Measurements from ENCODE around the gene CCDC88C. TPM values are rescaled to one million over a fixed set of nuclear protein-coding genes. Genes with fewer than 3 reads are reported as not detected.

The CCDC88C gene
- total RNA-seq, 1 experiment from 2014 or later, result 29.8 TPM

DNA sequence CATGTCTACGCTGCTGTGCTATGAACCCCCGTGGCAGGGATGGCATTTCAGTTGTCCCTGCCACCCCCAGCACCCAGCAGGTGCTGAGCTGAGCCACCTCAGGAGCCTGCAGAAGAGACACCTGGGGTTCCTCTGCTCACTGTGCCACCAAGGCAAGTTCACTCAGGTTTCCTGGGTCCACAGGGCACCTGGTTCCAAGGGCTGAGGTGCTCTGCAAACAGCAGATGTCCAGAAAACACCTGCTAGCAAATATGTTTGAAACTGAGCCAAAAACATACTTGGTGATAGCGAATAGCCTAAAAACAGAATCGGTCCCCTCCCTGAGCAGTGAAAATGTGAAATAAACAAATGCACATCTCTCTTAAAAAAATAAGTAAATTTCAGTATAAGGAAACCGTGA is 137.5 kb downstream of the CCDC88C start:
- Histone ChIP-seq H3K4me3 (ENCODE audit: low read depth, low read length) (no peak overlapping the region), H3K9me3 (no peaks in the 10 kb centered on the region), H3K36me3 (ENCODE audit: control insufficient read depth, insufficient read depth, low read length) (no peaks in the 10 kb centered on the region; the same call in 1 of the 2 replicates), H3K4me1 (no peaks in the 10 kb centered on the region), H3K27me3 (replicated peaks; ENCODE audit: control insufficient read depth, insufficient read depth, low read length) (no peaks in the 10 kb centered on the region)
- DNase-seq, result no peak
- no TSS peak for BruUV-seq (replicated peaks)
- TF ChIP-seq, protein P1, sequence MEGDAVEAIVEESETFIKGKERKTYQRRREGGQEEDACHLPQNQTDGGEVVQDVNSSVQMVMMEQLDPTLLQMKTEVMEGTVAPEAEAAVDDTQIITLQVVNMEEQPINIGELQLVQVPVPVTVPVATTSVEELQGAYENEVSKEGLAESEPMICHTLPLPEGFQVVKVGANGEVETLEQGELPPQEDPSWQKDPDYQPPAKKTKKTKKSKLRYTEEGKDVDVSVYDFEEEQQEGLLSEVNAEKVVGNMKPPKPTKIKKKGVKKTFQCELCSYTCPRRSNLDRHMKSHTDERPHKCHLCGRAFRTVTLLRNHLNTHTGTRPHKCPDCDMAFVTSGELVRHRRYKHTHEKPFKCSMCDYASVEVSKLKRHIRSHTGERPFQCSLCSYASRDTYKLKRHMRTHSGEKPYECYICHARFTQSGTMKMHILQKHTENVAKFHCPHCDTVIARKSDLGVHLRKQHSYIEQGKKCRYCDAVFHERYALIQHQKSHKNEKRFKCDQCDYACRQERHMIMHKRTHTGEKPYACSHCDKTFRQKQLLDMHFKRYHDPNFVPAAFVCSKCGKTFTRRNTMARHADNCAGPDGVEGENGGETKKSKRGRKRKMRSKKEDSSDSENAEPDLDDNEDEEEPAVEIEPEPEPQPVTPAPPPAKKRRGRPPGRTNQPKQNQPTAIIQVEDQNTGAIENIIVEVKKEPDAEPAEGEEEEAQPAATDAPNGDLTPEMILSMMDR (IDR thresholded peaks at IDR 0.05; ENCODE audit: insufficient read depth in 1 of 2, low read depth in 1 of 2, low read length in 1 of 2, severe bottlenecking in 1 of 2, unreplicated experiment in 1 of 2), result no peak
- POLR2A ChIA-PET, result no interaction called here
- Mint-ChIP-seq H3K27me3 (ENCODE audit: insufficient read depth, unreplicated experiment) (no peaks in the 10 kb centered on the region), H3K4me3 (ENCODE audit: unreplicated experiment) (no peak overlapping the region), H3K27ac (ENCODE audit: unreplicated experiment) (no peak overlapping the region), H3K36me3 (ENCODE audit: insufficient read depth, unreplicated experiment) (peaks cover 12% of the 10 kb centered on the region), H3K9me3 (ENCODE audit: unreplicated experiment) (no peaks in the 10 kb centered on the region), H3K4me1 (ENCODE audit: low read depth, unreplicated experiment) (no peaks in the 10 kb centered on the region)
- CTCF ChIA-PET, result no interaction called here
- intact Hi-C loops (cut with micrococcal nuclease; ENCODE audit: unreplicated experiment), result no loop called here

- H3K4me1 ChIP-seq, result no peaks in the 10 kb centered on the region
- BruUV-seq (replicated peaks), result no TSS peak
- H3K27me3 Mint-ChIP-seq (ENCODE audit: insufficient read depth, unreplicated experiment), result no peaks in the 10 kb centered on the region
- TF ChIP-seq, protein P1 (IDR thresholded peaks at IDR 0.05; ENCODE audit: insufficient read depth in 1 of 2, low read depth in 1 of 2, low read length in 1 of 2, severe bottlenecking in 1 of 2, unreplicated experiment in 1 of 2), result no peak
- POLR2A ChIA-PET, result no interaction called here
- H3K4me1 Mint-ChIP-seq (ENCODE audit: low read depth, unreplicated experiment), result no peaks in the 10 kb centered on the region
- H3K9me3 Mint-ChIP-seq (ENCODE audit: unreplicated experiment), result no peaks in the 10 kb centered on the region
- peaks cover 12% of the 10 kb centered on the region for H3K36me3 Mint-ChIP-seq (ENCODE audit: insufficient read depth, unreplicated experiment)
- H3K27ac Mint-ChIP-seq (ENCODE audit: unreplicated experiment), result no peak overlapping the region
- no peaks in the 10 kb centered on the region for H3K9me3 ChIP-seq
- no peaks in the 10 kb centered on the region for H3K36me3 ChIP-seq (ENCODE audit: control insufficient read depth, insufficient read depth, low read length)
- intact Hi-C loops (cut with micrococcal nuclease; ENCODE audit: unreplicated experiment), result no loop called here
- no peak overlapping the region for H3K4me3 ChIP-seq (ENCODE audit: low read depth, low read length)
- no peak overlapping the region for H3K4me3 Mint-ChIP-seq (ENCODE audit: unreplicated experiment)
- no peaks in the 10 kb centered on the region for H3K27me3 ChIP-seq (replicated peaks; ENCODE audit: control insufficient read depth, insufficient read depth, low read length)
- no peak for DNase-seq
- CTCF ChIA-PET, result no interaction called here
Observed at GRCh38 chr14:91279354-91279753, 138.3 kb downstream of the CCDC88C start.

DNA sequence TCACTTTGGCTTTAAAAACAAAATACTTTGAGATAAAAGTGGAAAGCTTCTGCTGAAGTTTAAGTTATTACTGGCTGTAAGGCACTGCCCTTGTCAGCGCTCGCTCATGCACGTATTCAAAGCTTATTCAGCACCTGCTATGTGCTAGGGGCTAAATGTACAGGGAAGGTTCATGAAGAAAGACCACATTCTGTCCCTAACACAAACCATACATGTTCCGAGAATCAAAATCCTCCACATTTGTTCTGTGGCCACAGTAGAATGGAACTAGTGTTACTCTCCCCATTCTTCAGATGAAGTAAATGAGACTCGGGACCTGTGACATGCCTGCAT is 139.3 kb downstream of the CCDC88C start:
- Histone ChIP-seq H3K36me3 (ENCODE audit: control insufficient read depth, insufficient read depth, low read length) (no peaks in the 10 kb centered on the region), H3K4me3 (ENCODE audit: low read depth, low read length) (no peak overlapping the region), H3K4me1 (no peaks in the 10 kb centered on the region), H3K27me3 (replicated peaks; ENCODE audit: control insufficient read depth, insufficient read depth, low read length) (no peaks in the 10 kb centered on the region), H3K9me3 (no peaks in the 10 kb centered on the region)
- Mint-ChIP-seq H3K36me3 (ENCODE audit: insufficient read depth, unreplicated experiment) (peaks cover 12% of the 10 kb centered on the region), H3K27ac (ENCODE audit: unreplicated experiment) (no peak overlapping the region), H3K4me3 (ENCODE audit: unreplicated experiment) (no peak overlapping the region), H3K9me3 (ENCODE audit: unreplicated experiment) (no peaks in the 10 kb centered on the region), H3K4me1 (ENCODE audit: low read depth, unreplicated experiment) (no peaks in the 10 kb centered on the region), H3K27me3 (ENCODE audit: insufficient read depth, unreplicated experiment) (no peaks in the 10 kb centered on the region)
- ChIA-PET CTCF (interaction anchor here (0.7 to 0.8 kb wide), 2 partner anchors 10 to 217 kb away, joined by 3 to 4 read pairs; no protein-coding TSS in a partner anchor), POLR2A (no interaction called here)
- BruUV-seq (replicated peaks), result no TSS peak
- intact Hi-C loops (cut with micrococcal nuclease; ENCODE audit: unreplicated experiment), result no loop called here
- TF ChIP-seq, protein P1 (IDR thresholded peaks at IDR 0.05; ENCODE audit: insufficient read depth in 1 of 2, low read depth in 1 of 2, low read length in 1 of 2, severe bottlenecking in 1 of 2, unreplicated experiment in 1 of 2), result no peak
- no peak for DNase-seq
